ENCODE measurements around the gene SORT1. TPM values are rescaled to one million over a fixed set of nuclear protein-coding genes. Genes with fewer than 3 reads are reported as not detected.

SORT1 gene
- total and polyA plus RNA-seq, 2 of the 8 experiments (the other 6 are each of a cell fraction or from before 2014, with no cell fraction given) = 18.7 to 69.6 TPM

DNA sequence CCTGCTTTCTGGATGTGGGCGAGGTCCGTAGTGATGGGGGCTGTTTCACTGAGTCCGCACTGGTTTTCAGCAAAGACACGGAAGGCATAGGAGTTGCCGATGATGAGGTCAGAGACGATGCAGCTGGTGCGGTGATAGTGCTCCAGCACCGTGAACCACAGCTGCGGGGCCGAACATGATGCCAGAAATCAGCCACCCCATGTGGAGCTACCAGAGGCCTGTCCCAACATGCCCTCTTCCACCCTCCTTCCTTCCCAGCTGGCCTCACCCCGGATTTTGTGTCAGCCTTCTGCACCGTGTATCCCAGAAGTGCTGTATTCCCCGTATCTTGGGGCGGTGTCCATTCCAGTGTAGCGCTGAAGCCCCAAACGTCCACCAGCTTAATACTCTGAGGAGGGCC lies 100.9 kb downstream of the SORT1 start (continued):
- TF ChIP-seq HDAC2 (IDR thresholded peaks at IDR 0.05; ENCODE audit: borderline replicate concordance in 1 of 2, low read depth in 2 of 2, low read length in 2 of 2) (no peak), POLR2AphosphoS5 (IDR thresholded peaks at IDR 0.05; ENCODE audit: low read depth, low read length) (no peak), ASH2L (IDR thresholded peaks at IDR 0.05; ENCODE audit: low read length) (no peak)
